NCI-H187 treated with DMSO at 0.1 percent for 48 hours (cell line): ENCODE data around the gene WFDC10A.
"Not testable (repeated sequence)": the region's sequence is repeated elsewhere in the genome, so short reads cannot be mapped to it uniquely, and the experiment has no call there.

Experiments used
- DNase-seq: peaks from one replicate; lab custom pipeline; 2025; lab: John Stamatoyannopoulos, UW

Gene WFDC10A

GRCh38 chr20:45629496-45630100 lies at the start of gene WFDC10A:
Gene WFDC10A, plus strand, starts transcription at chr20:45629739. Its CDS starts 75 bp downstream, at chr20:45629814.
- no peak for DNase-seq

- DNase-seq = no peak
These were observed 47.8 kb upstream of the WFDC10A start for GRCh38 chr20:45581702-45582101.

DNA sequence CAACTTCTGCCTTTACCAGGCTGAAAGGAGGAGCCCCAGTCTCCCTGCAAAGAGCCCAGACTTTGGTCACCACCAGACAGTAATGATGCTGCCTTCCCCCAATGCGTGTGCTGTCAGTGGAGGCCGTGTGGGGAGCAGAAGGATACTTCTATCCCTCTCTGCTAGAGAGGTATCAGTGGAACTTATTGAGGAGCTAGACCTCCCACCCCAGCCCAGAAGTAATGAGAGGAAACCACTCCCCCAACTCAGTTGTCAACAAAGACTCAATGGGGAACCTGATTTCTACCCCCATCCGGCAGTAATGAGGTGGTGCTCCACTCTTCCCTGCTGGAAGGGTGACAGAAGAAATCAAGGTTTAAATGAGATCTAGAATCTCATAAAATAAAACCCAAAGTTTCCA lies 46.0 kb upstream of the WFDC10A start:
- no peak for DNase-seq

DNA sequence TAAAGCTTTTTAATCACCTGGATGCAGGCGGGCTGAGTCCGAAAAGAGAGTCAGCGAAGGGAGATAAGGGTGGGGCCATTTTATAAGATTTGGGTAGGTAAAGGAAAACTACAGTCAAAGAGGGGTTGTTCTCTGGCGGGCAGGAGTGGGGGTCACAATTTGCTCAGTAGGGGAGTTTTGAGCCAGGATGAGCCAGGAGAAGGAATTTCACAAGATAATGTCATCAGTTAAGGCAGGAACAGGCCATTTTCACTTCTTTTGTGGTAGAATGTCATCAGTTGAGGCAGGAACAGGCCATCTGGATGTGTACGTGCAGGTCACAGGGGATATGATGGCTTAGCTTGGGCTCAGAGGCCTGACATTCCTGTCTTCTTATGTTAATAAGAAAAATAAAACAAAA lies 45.2 kb upstream of the WFDC10A start:
- not testable (repeated sequence) for DNase-seq

- not testable (repeated sequence) for DNase-seq
These were observed 43.6 kb upstream of the WFDC10A start for GRCh38 chr20:45585986-45586385.

DNA sequence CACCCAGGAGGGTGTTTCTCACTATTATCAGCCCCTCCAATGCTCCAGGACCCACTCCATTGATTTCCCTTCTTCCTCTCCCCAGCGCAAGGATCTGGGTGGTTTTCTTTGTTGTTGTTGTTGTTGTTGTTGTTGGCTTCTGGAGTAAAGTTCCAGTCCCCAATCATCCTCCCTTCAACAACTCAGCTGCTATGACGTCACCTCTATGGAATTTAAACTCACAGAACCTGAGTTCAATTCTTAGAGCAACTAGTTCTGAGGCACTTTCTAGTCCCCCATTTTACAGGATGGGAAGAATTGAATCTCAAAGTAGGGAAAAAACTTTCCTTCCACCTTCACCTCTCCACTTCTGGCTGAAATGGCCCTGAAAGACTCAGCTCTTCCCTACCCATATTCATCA lies 40.7 kb upstream of the WFDC10A start:
- DNase-seq = no peak

GRCh38 chr20:45589725-45590124 lies 39.8 kb upstream of the WFDC10A start:
- no peak for DNase-seq

- no peak for DNase-seq
These were observed 36.9 kb upstream of the WFDC10A start for GRCh38 chr20:45592574-45593189.

DNA sequence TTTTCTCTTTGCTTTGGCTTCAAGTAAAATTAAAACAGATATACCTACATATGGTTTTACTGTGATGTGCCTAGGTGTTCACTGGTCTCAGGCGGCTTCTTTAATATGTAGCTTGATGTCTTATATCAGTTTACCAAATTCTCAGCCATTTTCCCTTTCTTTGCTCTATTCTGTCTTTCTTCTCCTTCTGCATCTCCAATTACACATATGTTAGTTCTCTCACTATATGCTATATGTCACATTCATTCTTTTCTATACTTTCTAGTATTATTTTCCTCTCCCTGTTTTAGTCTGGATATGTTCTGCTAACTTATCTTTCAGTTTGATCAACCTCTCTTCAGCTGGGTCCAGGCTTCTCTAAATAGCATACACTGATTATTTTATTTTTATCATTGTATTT lies 36.0 kb upstream of the WFDC10A start:
- no peak for DNase-seq

- DNase-seq = no peak
These were observed 34.3 kb upstream of the WFDC10A start for GRCh38 chr20:45595235-45595634.

DNA sequence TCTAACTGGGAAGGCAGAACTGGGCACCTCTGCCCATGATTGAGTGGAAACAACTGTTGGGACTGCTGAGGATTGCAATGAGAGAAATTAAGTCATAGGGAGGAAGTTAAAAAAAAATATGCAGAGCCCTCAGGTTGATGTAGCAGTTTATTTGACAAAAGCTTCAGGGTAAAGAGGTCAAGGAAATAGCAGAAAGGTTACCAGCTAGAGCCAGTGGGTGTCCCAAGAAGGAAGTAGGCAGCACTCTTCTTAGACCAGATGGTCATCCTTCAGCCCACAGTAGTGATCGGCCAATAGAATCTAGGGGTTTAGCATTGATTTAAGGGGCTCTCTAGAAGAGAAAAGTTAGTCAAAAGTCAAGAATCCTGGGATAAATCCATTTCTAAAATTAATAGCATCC lies 21.7 kb upstream of the WFDC10A start:
- DNase-seq = no peak

GRCh38 chr20:45611054-45611453 lies 18.5 kb upstream of the WFDC10A start:
- no peak for DNase-seq

DNA sequence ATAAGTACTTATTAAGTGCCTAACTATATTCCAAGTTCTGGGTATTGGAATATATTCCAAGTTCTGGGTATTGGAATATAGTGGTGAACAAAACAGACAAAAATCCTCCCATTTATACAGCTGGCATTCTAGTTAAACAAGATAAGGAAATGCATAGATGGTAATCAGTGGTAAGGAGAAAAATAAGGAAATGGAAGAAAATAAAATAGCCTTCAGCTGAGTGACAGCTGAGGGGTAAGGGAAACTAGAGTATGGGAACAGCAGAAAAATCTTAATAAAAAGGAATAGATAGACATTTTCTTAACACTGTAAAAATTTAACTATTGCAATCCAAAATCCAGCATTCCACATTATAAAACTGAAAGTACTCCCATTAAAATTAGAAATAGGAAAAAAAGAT lies 17.2 kb upstream of the WFDC10A start:
- no peak for DNase-seq

- no peak for DNase-seq
These were observed 11.9 kb upstream of the WFDC10A start for GRCh38 chr20:45617591-45617990.

GRCh38 chr20:45621593-45621992 lies 7.9 kb upstream of the WFDC10A start:
- no peak for DNase-seq

DNA sequence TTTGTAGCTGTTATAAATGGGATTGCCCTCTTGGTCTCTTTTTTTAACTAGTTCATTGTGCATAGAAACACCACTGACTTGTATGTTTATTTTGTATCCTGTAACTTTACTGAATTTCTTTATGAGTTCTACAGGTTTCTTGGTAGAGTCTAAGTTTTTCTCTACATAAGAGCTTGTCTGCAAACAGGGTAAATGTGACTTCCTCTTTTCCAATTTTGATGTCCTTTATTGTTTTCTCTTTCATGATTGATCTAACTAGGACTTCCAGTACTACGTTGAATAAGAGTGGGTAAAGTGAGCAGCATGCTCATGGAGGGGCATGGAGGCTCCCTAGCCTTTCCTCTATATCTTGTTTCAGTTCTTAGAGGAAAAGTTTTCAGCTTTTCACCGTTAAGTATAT lies 3.0 kb upstream of the WFDC10A start:
- DNase-seq = no peak

DNA sequence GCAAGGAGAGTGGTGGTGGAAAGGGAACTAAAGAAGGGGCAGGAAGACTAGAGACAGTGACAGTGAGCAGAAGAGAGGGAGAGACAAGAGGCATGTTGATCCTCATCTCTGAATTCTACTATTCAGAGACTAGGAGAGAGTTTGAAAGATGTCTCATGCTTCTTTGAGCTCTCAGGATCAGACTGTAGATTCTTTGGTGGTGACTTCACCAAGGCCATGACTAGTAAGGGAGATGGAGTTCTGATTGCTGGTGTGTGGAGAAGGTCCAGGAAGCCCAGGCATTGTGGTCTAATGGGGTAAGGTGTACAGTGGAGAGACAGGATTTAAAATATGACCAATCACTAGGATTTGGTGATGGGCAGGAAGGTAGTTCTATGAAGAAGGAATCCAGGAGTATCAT lies 832 bp downstream of the WFDC10A start:
- no peak for DNase-seq

DNA sequence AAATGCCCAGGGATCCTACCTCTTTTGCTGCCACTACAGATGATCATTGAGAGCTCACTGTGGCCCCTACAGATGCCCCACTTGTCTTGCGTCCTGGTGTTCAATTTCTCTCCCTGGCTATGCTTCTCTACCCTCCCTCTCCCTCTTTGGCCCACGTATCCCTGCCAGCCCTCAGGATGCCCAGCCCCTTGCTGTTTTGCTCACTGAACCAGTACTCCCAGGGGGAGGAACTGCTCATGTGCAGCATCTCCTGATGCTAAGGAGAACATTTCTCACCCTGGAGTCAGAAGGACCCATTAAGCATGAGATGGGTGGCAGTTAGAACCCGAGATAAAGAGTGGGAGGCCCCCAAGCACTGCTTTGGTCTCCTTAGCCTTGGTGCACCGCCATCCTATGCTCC lies 1.6 kb downstream of the WFDC10A start, which contains the start of gene WFDC9:
WFDC9 (minus strand) TSS at position 101 of the 400 bp plus-strand sequence. CDS start 21,103 bp downstream, outside the sequence.
- no peak for DNase-seq

DNA sequence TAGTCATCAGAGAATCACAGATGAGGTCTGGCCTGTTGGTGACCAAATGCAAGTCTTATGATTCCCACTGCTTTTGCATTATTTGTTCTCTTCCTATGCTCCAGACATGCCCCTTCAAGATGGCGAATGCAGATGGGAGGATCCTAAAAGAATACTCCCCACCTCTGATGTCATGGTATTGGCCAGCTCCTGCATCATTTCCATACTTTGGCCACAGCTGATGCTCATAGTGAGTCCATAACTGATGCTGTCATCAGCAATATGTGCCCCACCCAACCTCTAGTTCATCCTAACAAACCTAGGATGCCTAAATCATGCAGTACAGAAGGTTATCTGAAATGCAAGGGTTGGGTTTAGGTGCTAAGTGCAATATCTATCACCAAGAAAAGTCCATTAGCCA lies 7.0 kb downstream of the WFDC10A start:
- DNase-seq = no peak

- DNase-seq = no peak
These were observed 10.1 kb downstream of the WFDC10A start for GRCh38 chr20:45639687-45640086.

DNA sequence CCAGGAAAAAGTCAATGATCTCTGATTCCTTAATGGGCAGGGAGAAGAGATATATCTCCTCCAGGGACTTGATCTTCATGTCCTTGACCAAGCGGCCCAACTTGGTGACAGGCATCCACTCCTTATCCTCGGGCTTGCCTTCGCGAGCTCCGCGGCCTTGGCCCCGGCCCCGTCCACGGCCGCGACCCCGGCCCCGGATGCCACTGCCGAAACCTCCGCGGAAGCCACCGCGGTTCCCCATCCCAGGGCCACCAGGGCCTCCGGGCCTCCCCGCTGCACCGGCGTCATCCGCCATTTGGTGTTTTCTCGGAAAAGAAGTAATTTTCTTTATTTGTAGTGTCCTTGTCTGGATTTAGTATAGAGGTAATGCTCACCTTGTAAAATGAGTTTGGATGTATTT lies 11.5 kb downstream of the WFDC10A start:
- not testable (repeated sequence) for DNase-seq

DNA sequence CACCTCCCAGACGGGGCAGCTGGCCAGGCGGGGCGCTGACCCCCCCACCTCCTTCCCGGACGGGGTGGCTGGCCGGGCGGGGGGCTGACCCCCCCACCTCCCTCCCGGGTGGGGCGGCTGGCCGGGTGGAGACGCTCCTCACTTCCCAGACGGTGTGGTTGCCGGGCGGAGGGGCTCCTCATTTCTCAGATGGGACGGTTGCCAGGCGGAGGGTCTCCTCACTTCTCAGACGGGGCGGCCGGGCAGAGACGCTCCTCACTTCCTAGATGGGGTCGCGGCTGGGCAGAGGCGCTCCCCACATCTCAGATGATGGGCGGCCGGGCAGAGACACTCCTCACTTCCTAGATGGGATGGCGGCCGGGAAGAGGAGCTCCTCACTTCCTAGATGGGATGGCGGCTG lies 16.3 kb downstream of the WFDC10A start:
- DNase-seq = not testable (repeated sequence)

DNA sequence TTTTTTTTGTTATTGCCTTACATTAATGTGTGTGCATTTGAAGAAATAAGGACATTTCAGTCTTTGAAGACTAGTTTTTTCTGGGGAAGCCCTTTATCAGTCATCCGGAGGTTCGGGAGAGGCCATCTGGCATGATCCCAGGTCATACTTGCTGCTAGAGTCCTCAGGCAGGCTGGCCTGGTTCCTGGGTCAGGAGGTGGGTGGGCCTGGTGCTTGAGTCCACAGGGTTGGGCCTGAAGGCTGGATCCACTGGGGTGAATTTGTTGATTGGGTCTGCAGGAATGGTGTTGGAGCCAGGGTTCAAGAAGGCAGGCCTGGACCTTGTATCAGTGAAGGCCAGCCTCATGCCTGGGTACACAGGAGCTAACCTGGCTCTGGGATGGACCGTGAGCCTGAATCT lies 17.3 kb downstream of the WFDC10A start:
- DNase-seq = no peak

DNA sequence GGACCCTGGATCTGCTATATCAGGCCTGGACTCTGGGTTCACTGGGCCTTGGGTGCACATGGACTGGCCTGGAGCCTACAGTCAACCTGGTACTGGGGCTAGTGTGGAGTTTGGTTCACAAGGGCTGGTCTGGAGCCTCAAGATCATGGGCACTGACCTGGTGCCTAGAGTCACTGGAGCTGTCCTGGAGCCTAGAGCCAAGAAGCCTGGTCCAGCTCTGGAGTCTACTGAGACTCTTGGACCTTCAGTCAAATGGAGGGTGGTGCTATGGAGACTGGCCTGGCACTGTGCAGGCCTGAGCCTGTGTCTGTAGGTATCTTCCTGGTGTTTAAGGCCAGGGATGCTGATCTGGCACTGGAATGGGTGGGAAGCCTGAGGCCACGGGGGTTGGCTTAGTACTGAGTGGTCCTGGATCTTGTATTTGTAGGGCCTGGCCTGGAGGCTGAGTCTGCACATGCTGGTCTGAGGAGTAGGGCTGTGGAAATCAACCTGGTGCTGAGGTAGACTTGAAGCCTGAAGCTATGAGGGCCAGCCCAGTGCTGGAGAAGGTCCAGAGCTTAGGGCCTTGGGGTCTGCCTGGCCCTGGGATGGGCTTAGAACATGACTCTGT lies 18.0 kb downstream of the WFDC10A start:
- DNase-seq = no peak
